Keratinocyte (primary cell): ENCODE measurements around the gene RPL27A. TPM values are rescaled to one million over a fixed set of nuclear protein-coding genes. Genes with fewer than 3 reads are reported as not detected.

Experiments used
- DNase-seq: peaks from one replicate; pipeline ENCODE4 v3.0.0-alpha.2; 2011; ENCODE audit warnings: low read depth, missing footprints, low spot score
- FAIRE-seq: peaks from 2 replicates; lab custom pipeline; 2011; peaks lifted over from hg19 to GRCh38; lab: Jason Lieb, UNC
- H2AFZ ChIP-seq: 2 replicates; pipeline ENCODE4 v1.6.0; 2012; ENCODE audit warnings: low read length, control low read depth, inconsistent platforms; ENCODE audit not compliant: control insufficient read depth
- H3K27ac ChIP-seq: 2 replicates; pipeline ENCODE4 v1.5.1; 2011; ENCODE audit warnings: low read length; ENCODE audit not compliant: control insufficient read depth, insufficient read depth
- H3K27me3 ChIP-seq: 3 replicates; pipeline ENCODE4 v1.6.0; 2011; ENCODE audit warnings: low read length; ENCODE audit not compliant: control insufficient read depth, insufficient read depth; ENCODE audit errors: extremely low read depth
- H3K36me3 ChIP-seq, 2 experiments: 2 replicates in 1 of 2; 3 replicates in 1 of 2; pipeline ENCODE4 v1.5.1; 2011; ENCODE audit warnings: low read length in 2 of 2, mild to moderate bottlenecking in 1 of 2; ENCODE audit not compliant: control insufficient read depth in 2 of 2, insufficient read depth in 2 of 2; ENCODE audit errors: extremely low read depth in 1 of 2
- H3K4me1 ChIP-seq: 3 replicates; pipeline ENCODE4 v1.5.1; 2011; ENCODE audit warnings: low read length; ENCODE audit not compliant: control insufficient read depth, insufficient read depth; ENCODE audit errors: extremely low read depth
- H3K4me2 ChIP-seq: 3 replicates; pipeline ENCODE4 v1.6.0; 2011; ENCODE audit warnings: low read depth, low read length; ENCODE audit not compliant: control insufficient read depth, insufficient read depth; ENCODE audit errors: extremely low read depth
- H3K4me3 ChIP-seq, 3 experiments: fragments of 200-600 bp in 1 of 3; sonication (generic) in 1 of 3; 2 replicates in 2 of 3; 3 replicates in 1 of 3; pipeline ENCODE4 v1.5.1; 2011 to 2016; ENCODE audit warnings: low read length in 3 of 3, mild to moderate bottlenecking in 3 of 3, control low read depth in 2 of 3, inconsistent platforms in 1 of 3, low read depth in 1 of 3, mixed read lengths in 1 of 3, mixed run types in 1 of 3, moderate library complexity in 1 of 3; ENCODE audit not compliant: control insufficient read depth in 2 of 3, insufficient read depth in 2 of 3; ENCODE audit errors: extremely low read depth in 1 of 3
- H3K79me2 ChIP-seq: 2 replicates; pipeline ENCODE4 v1.6.0; 2012; ENCODE audit warnings: low read length; ENCODE audit not compliant: control insufficient read depth, insufficient read depth
- H3K9ac ChIP-seq: 3 replicates; pipeline ENCODE4 v1.6.0; 2011; ENCODE audit warnings: low read length; ENCODE audit not compliant: control insufficient read depth, insufficient read depth; ENCODE audit errors: extremely low read depth
- H3K9me1 ChIP-seq: 3 replicates; pipeline ENCODE4 v1.6.0; 2011; ENCODE audit warnings: low read length; ENCODE audit not compliant: control insufficient read depth, insufficient read depth; ENCODE audit errors: extremely low read depth
- H3K9me3 ChIP-seq: 2 replicates; pipeline ENCODE4 v1.5.1; 2012; ENCODE audit warnings: low read depth, low read length; ENCODE audit not compliant: control insufficient read depth
- H4K20me1 ChIP-seq: 3 replicates; pipeline ENCODE4 v1.6.0; 2011; ENCODE audit warnings: low read length; ENCODE audit not compliant: control insufficient read depth, insufficient read depth; ENCODE audit errors: extremely low read depth
- EZH2 ChIP-seq: IDR thresholded peaks from one replicate; pipeline ENCODE4 v1.6.1; 2012; ENCODE audit warnings: inconsistent platforms, mild to moderate bottlenecking, low read length, moderate library complexity
- dilution Hi-C: fragments of 300-500 bp; cut with MboI; formaldehyde crosslinking; loops from one replicate; pipeline ENCODE4 v1.7.0; 2020; ENCODE audit warnings: low sequenced_read_pairs; ENCODE audit not compliant: extremely low pct_ligation_motif_present
- polyA plus RNA-seq, 5 experiments: library from polyadenylated mRNA; depleted of rRNA in 3 of 5; stranded (reverse) in 3 of 5; stranded (forward) in 1 of 5; unstranded in 1 of 5; fragments of >200 nt; gene quantifications; 1 replicate in 1 of 5; 2 replicates in 3 of 5; 3 replicates in 1 of 5; pipeline versions ENCODE4 v1.2.1 to v1.2.3, GENCODE V29; 2011 to 2012; ENCODE audit warnings: missing spikeins in 2 of 5, low read depth in 1 of 5, low replicate concordance in 1 of 5
- TF ChIP-seq, protein P1 (sequence below), 3 experiments: IDR thresholded peaks in 1 of 3; conservative IDR thresholded peaks in 1 of 3; optimal IDR thresholded peaks in 1 of 3; 2 replicates in 2 of 3; 3 replicates in 1 of 3; pipeline versions ENCODE3 to v1.5.1; 2011; ENCODE audit warnings: low read length in 3 of 3, mild to moderate bottlenecking in 3 of 3, moderate library complexity in 2 of 3, control low read depth in 1 of 3, inconsistent platforms in 1 of 3; ENCODE audit not compliant: insufficient read depth in 2 of 3; ENCODE audit errors: extremely low read depth in 1 of 3

RPL27A gene
- polyA plus RNA-seq, 1 donor (not counting 4 experiments of a cell fraction or from before 2014, with no cell fraction given): 1,483 TPM

DNA sequence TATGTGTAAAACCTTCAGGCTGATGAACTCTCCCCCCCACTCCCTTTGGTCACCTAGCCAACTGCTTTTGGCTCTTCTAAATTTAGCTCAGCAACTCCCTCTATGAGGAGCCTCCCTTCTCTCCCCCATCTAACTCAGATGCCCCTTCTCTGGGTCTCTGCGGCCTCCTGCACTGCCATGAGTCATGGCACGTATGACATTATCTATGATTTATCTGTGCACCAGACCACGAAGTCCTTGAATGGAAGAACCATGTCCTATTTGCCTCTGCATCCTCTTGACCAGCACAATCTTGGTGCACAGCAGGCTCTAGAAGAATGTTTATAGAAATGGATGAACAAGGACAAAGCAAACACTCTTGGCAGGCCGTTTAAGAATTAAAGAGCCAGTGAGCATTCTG is 46.0 kb downstream of the RPL27A start:
- no peak for TF ChIP-seq EZH2
- TF ChIP-seq, protein P1, sequence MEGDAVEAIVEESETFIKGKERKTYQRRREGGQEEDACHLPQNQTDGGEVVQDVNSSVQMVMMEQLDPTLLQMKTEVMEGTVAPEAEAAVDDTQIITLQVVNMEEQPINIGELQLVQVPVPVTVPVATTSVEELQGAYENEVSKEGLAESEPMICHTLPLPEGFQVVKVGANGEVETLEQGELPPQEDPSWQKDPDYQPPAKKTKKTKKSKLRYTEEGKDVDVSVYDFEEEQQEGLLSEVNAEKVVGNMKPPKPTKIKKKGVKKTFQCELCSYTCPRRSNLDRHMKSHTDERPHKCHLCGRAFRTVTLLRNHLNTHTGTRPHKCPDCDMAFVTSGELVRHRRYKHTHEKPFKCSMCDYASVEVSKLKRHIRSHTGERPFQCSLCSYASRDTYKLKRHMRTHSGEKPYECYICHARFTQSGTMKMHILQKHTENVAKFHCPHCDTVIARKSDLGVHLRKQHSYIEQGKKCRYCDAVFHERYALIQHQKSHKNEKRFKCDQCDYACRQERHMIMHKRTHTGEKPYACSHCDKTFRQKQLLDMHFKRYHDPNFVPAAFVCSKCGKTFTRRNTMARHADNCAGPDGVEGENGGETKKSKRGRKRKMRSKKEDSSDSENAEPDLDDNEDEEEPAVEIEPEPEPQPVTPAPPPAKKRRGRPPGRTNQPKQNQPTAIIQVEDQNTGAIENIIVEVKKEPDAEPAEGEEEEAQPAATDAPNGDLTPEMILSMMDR (optimal IDR thresholded peaks at IDR 0.05 in 1 of 3, IDR thresholded peaks at IDR 0.05 in 1 of 3, conservative IDR thresholded peaks at IDR 0.05 in 1 of 3; ENCODE audit: extremely low read depth in 1 of 3, insufficient read depth in 2 of 3, low read length in 3 of 3): no peak
- FAIRE-seq: no peak
- H3K27ac ChIP-seq: no peak overlapping the region
- no peak for DNase-seq
- H3K36me3 ChIP-seq: peaks cover 19 to 22% of the 10 kb centered on the region in 2 experiments
- no peaks in the 10 kb centered on the region for H3K9me3 ChIP-seq
- peaks cover 14% of the 10 kb centered on the region for H3K4me1 ChIP-seq
- H3K9ac ChIP-seq: no peak overlapping the region
- H3K9me1 ChIP-seq: peaks cover 4% of the 10 kb centered on the region
- H3K4me3 ChIP-seq: no peak overlapping the region
- H2AFZ ChIP-seq: no peak overlapping the region
- H3K79me2 ChIP-seq: peaks cover 13% of the 10 kb centered on the region
- H3K27me3 ChIP-seq: no peaks in the 10 kb centered on the region
- H4K20me1 ChIP-seq: no peaks in the 10 kb centered on the region
- H3K4me2 ChIP-seq: no peak overlapping the region
- dilution Hi-C loops: no loop called here

DNA sequence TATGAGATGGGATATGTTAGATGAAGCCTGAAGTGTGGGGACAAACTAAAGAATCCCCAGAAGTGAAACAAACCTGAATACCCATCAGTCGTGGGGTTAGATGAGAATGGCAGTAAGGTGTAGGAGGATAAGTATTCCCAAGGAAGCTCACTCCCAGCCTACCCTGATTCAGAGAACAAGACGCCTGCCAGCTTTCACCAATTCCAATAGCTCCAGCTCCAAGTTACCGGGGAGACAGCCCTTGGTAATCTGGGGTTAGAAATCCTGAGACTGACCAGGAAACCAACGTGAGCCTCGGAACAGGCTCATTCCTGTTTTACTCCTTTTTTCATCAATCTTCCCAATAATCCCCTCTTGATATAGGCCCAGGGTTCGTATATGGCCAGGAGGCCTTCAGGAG is 46.5 kb downstream of the RPL27A start:
- TF ChIP-seq, protein P1 (optimal IDR thresholded peaks at IDR 0.05 in 1 of 3, IDR thresholded peaks at IDR 0.05 in 1 of 3, conservative IDR thresholded peaks at IDR 0.05 in 1 of 3; ENCODE audit: extremely low read depth in 1 of 3, insufficient read depth in 2 of 3, low read length in 3 of 3): no peak
- TF ChIP-seq EZH2: no peak
- Histone ChIP-seq H4K20me1 (no peaks in the 10 kb centered on the region), H3K4me2 (no peak overlapping the region), H3K9ac (no peak overlapping the region), H3K4me3 (no peak overlapping the region), H3K4me1 (peaks cover 17% of the 10 kb centered on the region), H2AFZ (no peak overlapping the region), H3K9me3 (no peaks in the 10 kb centered on the region), H3K79me2 (peaks cover 18% of the 10 kb centered on the region), H3K27ac (no peak overlapping the region), H3K36me3 (peaks cover 17 to 22% of the 10 kb centered on the region in 2 experiments), H3K9me1 (peaks cover 4% of the 10 kb centered on the region), H3K27me3 (no peaks in the 10 kb centered on the region)
- DNase-seq: no peak
- FAIRE-seq: no peak
- dilution Hi-C loops: no loop called here
